A549 treated with GW870086 at 1 μM for 4 hours (cell line): ENCODE results near the gene LGALSL. TPM values are rescaled to one million over a fixed set of nuclear protein-coding genes. Genes with fewer than 3 reads are reported as not detected.

Source experiments
- total RNA-seq: library from RNA; stranded (reverse); fragments of 200-300 nt; extraction: Qiagen RNA extraction; gene quantifications from 5 replicates; pipeline ENCODE4 v1.2.3, GENCODE V29; 2022; ENCODE audit warnings: low read depth

Gene LGALSL
- total RNA-seq, result 11.1 to 13.7 TPM (median 11.9 TPM) in 5 replicates

GRCh38 chr2:64453770-64454385 lies at the start of gene LGALSL:
LGALSL (plus strand) TSS chr2:64454162; CDS start chr2:64454546, 384 bp downstream.

Other genes with a start within 250 kb of the LGALSL start
- 22.1 to 26.9 TPM (median 24.8 TPM) in 5 replicates for gene AFTPH, start 70.2 kb downstream of the LGALSL start, total RNA-seq
- gene SERTAD2, start 199.8 kb downstream of the LGALSL start, total RNA-seq, result 9.5 to 13.9 TPM (median 12.0 TPM) in 5 replicates